Jurkat, Clone E6-1 (cell line): ENCODE results near the gene ACACA.

ENCODE experiments used
- DNase-seq: peaks from one replicate; pipeline ENCODE4 v3.0.0-alpha.2; 2011; ENCODE audit warnings: low read depth, low spot score
- H3K4me3 ChIP-seq: 2 replicates; pipeline ENCODE4 v1.5.1; 2011; ENCODE audit warnings: mild to moderate bottlenecking, low read length, control low read depth, moderate library complexity

ACACA gene

DNA sequence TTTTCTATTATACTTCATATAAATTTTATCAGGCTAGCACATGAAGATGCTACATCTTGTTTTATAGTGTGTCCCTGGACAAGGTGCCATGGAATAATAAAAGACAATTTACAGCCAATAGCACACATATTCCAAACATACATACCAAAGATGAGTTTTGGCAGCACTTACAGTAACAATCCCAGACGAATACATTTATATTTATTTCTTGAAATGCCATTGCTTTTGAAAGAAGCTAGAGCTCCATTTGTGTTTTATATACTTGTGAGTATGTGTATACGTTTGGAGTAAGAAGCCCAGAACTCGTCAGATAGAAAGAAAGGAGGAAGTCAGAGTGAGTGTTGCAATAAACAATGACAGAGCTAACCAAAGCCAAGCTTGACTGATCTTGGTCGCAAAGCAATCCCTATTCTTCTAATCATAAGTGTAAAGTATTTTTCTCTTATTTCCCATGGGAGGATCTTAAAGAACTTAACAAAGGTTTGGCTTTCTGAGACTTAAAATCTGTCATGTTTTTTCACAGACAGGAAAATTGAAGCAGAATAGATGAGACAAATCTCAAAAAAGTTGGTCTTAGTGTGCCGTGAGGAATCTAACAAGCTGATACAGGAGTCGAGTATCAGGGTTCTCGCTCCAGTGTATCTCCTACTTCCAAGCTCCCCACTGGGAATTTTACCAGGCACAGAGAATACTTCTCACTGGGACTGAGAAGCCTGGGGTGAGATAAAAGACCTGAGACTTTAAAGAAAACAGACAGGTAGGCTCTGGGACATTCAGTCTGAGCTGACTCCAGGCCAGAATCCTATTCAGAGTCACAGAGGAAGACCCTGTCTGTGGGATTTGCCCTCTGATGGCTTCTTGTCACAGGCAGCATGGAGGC is 282.5 kb downstream of the ACACA start:
- DNase-seq, result no peak
- H3K4me3 ChIP-seq, result no peak overlapping the region

- H3K4me3 ChIP-seq, result no peak overlapping the region
- DNase-seq, result no peak
Measured at GRCh38 chr17:37123386-37123785, 283.2 kb downstream of the ACACA start.

DNA sequence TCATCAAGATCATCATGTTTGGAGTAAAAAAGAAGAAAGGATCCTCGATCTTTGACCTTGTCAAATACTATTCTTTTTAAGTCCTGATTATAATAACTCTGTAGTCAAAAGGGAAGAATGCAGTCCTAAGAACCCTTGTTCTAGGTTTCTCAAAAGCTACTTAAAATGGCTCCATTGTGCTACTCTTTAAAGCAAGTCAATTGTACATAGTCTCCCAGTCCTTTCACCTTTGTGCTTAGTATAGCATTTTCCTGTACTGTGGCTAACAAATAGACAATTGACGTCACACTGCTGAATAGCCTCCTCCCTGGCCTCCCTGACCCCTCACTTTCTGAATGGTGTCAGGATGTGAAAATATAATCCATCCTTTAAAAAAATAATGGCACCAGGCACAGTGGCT is 285.0 kb downstream of the ACACA start:
- no peak overlapping the region for H3K4me3 ChIP-seq
- DNase-seq, result no peak

DNA sequence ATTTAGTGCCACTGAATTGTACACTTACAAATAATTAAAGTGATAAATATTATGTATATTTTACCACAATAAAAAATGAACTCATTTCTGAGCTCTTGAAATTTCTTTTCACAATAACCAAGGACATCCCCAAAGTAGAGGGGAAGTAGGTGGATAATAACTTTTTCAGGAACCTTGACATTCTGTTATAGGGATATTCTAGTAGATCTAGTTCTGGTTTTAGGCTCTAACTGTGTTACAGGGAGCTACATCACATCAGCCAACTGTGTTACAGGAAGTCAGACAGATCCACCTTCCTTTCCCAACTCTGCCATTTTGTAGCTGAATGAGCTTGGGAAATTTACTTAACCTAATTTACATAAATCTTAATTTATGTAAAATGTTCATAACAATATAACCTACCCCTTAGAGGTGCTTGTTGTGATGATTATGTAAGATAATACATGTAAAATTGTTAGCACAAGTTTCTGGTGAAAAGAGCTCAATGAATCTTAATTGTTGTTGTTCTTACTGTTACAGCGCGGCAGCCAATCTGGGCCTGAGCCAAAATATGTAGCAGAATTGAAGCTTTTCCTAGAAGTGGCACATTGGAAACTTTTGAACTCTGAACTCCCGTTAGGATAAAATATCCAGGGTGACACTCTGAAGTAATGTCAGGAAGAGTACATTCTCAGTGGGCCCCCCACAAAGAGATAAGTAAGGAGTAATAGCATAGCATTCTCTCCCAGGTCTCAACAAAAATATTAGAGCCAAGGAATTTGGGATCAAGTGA is 288.1 kb downstream of the ACACA start:
- no peak overlapping the region for H3K4me3 ChIP-seq

GRCh38 chr17:37117373-37118142 is 289.1 kb downstream of the ACACA start:
- DNase-seq, result no peak
- H3K4me3 ChIP-seq, result no peak overlapping the region

More for the DNA sequence above, 288.1 kb downstream of the ACACA start:
- no peak for DNase-seq

DNA sequence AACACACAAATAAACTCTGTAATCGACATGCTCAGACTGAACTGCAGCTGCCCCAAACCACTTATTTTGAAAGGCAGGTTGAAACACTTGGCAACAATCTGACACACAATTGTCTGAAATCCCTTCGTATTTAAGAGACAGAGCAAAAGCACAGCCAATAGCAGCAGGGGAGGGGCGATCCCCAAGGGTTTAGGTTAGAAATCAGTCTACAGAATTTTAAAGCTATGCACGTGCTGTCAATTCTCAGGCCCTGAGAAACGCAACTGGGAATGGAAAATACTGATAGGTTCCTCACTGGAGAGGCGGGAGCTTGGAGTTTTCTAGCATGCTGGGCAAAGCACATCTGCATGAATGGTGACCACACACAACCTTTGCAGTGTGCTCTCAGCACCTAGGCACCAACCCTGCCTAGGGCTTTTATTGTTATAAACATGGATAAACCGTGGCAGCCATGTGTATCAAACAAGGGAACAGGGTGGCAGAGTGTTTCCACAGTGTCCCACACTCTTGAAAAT is 289.9 kb downstream of the ACACA start:
- no peak for DNase-seq
- no peak overlapping the region for H3K4me3 ChIP-seq

GRCh38 chr17:37111329-37111728 is 295.3 kb downstream of the ACACA start:
- DNase-seq, result no peak
- H3K4me3 ChIP-seq, result no peak overlapping the region

DNA sequence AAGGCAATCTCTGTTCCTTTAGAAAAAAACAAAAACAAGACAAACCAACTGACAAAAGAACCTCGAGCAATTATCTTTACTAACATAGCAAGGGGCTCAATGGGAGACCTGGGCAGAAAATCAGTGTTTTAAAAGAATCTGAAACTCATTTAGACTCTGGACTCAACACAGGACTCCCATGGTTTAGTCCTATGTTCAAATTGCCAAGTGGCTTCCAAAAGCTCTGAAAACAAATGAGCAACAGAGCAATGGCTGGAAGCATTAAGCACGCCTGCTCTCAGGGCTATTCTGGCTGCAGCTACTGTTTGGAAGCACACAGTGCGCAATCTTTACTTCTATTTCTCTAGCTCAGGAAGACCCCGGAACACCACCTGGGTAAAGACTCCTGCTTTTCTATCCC is 295.9 kb downstream of the ACACA start:
- no peak overlapping the region for H3K4me3 ChIP-seq

GRCh38 chr17:37109731-37110710 is 296.6 kb downstream of the ACACA start:
- H3K4me3 ChIP-seq, result no peak overlapping the region
- DNase-seq, result no peak

More for the DNA sequence above, 295.9 kb downstream of the ACACA start:
- DNase-seq, result no peak

GRCh38 chr17:37109106-37109505 is 297.5 kb downstream of the ACACA start:
- no peak overlapping the region for H3K4me3 ChIP-seq
- no peak for DNase-seq

GRCh38 chr17:37107406-37108083 is 299.1 kb downstream of the ACACA start:
- no peak overlapping the region for H3K4me3 ChIP-seq
- DNase-seq, result no peak

- H3K4me3 ChIP-seq, result no peak overlapping the region
- DNase-seq, result no peak
Measured at GRCh38 chr17:37106049-37106448, 300.6 kb downstream of the ACACA start.

DNA sequence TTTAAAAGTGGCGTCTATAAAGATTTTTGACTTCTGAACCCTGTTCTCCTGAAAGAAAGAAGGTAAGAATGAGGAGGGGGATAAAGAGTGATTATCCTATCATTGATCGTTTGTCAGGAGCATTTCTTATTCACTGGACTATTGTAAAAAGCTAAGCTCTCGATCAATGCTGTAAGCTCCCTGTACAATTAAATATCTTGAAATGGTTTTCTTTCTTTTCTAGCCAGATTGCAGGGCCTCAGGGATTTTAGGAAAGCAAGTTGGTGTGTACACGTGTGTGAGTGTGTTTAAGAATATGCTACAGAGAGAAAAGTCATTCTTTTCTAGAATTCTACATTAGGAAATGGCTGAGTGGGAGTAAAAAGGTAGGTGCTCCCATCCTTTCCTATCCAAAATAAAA is 303.4 kb downstream of the ACACA start:
- H3K4me3 ChIP-seq, result no peak overlapping the region
- no peak for DNase-seq

- no peak for DNase-seq
- H3K4me3 ChIP-seq, result no peak overlapping the region
Measured at GRCh38 chr17:37101306-37101705, 305.3 kb downstream of the ACACA start.

- no peak overlapping the region for H3K4me3 ChIP-seq
- DNase-seq, result no peak
Measured at GRCh38 chr17:37100231-37100630, 306.4 kb downstream of the ACACA start.

GRCh38 chr17:37098910-37099664 is 307.5 kb downstream of the ACACA start:
- no peak overlapping the region for H3K4me3 ChIP-seq
- no peak for DNase-seq

- H3K4me3 ChIP-seq, result no peak overlapping the region
- DNase-seq, result no peak
Measured at GRCh38 chr17:37098152-37098551, 308.5 kb downstream of the ACACA start.
